Skin epidermis (tissue), 12 donors: ENCODE data around the gene RPS8.
A peak's percentile ranks its signal among the peaks of the same experiment; 100 is the strongest.
"Not testable (repeated sequence)": the region's sequence is repeated elsewhere in the genome, so short reads cannot be mapped to it uniquely, and the experiment has no call there.

Experiments used
- H3K27ac ChIP-seq, 21 experiments: fragments of 200-600 bp; sonication (generic) in 11 of 21; one replicate each; pipeline ENCODE4 v1.5.0; 2020; ENCODE audit warnings: mild to moderate bottlenecking in 3 of 21, inconsistent platforms in 2 of 21, moderate library complexity in 2 of 21
- H3K4me3 ChIP-seq, 7 experiments: fragments of 200-600 bp; sonication (generic) in 2 of 7; one replicate each; pipeline ENCODE4 v1.5.0; 2020; ENCODE audit warnings: inconsistent platforms in 2 of 7, mild to moderate bottlenecking in 2 of 7, moderate library complexity in 1 of 7

RPS8 gene

GRCh38 chr1:44778705-44779576 is 3.6 kb downstream of the RPS8 start:
- no peak overlapping the region for H3K27ac ChIP-seq

GRCh38 chr1:44780583-44781121 is 5.3 kb downstream of the RPS8 start:
- Histone ChIP-seq H3K4me3 (no peak overlapping the region), H3K27ac (no peak overlapping the region)

More at GRCh38 chr1:44778705-44779576, 3.6 kb downstream of the RPS8 start:
- H3K4me3 ChIP-seq, result no peak overlapping the region

- Histone ChIP-seq H3K27ac (peak overlapping the region in 17 of 21 experiments; percentile 22 to 81 (median 57)), H3K4me3 (peak overlapping the region in 6 of 7 experiments; percentile 27 to 48 (median 39))
Measured at GRCh38 chr1:44783697-44784093, 8.4 kb downstream of the RPS8 start.

GRCh38 chr1:44784094-44785028 is 9.0 kb downstream of the RPS8 start:
- Histone ChIP-seq H3K27ac (peak overlapping the region in 17 of 21 experiments; percentile 22 to 81 (median 57)), H3K4me3 (peak overlapping the region; percentile 27 to 48 (median 39))

GRCh38 chr1:44785029-44785380 is 9.7 kb downstream of the RPS8 start:
- H3K27ac ChIP-seq, result peak overlapping the region in 1 of 21 experiments; percentile 51

GRCh38 chr1:44785501-44786137 is 10.3 kb downstream of the RPS8 start:
- Histone ChIP-seq H3K27ac (peak overlapping the region in 7 of 21 experiments; percentile 2 to 78 (median 18)), H3K4me3 (peak overlapping the region in 4 of 7 experiments; percentile 28 to 42 (median 36))

More at GRCh38 chr1:44785029-44785380, 9.7 kb downstream of the RPS8 start:
- H3K4me3 ChIP-seq, result no peak overlapping the region

GRCh38 chr1:44786138-44786840 is 10.9 kb downstream of the RPS8 start:
- H3K27ac ChIP-seq, result peak overlapping the region in 15 of 21 experiments; percentile 2 to 78 (median 22)

GRCh38 chr1:44786841-44787426 is 11.6 kb downstream of the RPS8 start:
- H3K4me3 ChIP-seq, result peak overlapping the region in 1 of 7 experiments; percentile 39
- H3K27ac ChIP-seq, result peak overlapping the region in 7 of 21 experiments; percentile 9 to 78 (median 53)

More at GRCh38 chr1:44786138-44786840, 10.9 kb downstream of the RPS8 start:
- peak overlapping the region; percentile 12 to 42 (median 31) for H3K4me3 ChIP-seq

GRCh38 chr1:44787506-44787905 is 12.2 kb downstream of the RPS8 start:
- H3K27ac ChIP-seq, result no peak overlapping the region
- no peak overlapping the region for H3K4me3 ChIP-seq

GRCh38 chr1:44788120-44788860 is 12.9 kb downstream of the RPS8 start, which contains the start of gene BEST4:
Gene BEST4, minus strand, starts transcription at chr1:44788170. Its CDS starts 465 bp downstream, at chr1:44787705.
- Histone ChIP-seq H3K4me3 (no peak within 1 kb of the TSS), H3K27ac (peak within 1 kb of the TSS in 1 of 21 experiments; percentile 75)

- peak overlapping the region in 2 of 21 experiments; percentile 11 to 62 for H3K27ac ChIP-seq
- H3K4me3 ChIP-seq, result no peak overlapping the region
Measured at GRCh38 chr1:44790968-44791801, 15.8 kb downstream of the RPS8 start.

- no peak overlapping the region for H3K4me3 ChIP-seq
- H3K27ac ChIP-seq, result peak overlapping the region in 11 of 21 experiments; percentile 3 to 81 (median 60)
Measured at GRCh38 chr1:44792736-44793502, 17.6 kb downstream of the RPS8 start.

- H3K4me3 ChIP-seq, result not testable (repeated sequence)
- H3K27ac ChIP-seq, result peak overlapping the region in 1 of 21 experiments; percentile 71
Measured at GRCh38 chr1:44797886-44798285, 22.5 kb downstream of the RPS8 start.

- H3K27ac ChIP-seq, result peak overlapping the region in 18 of 21 experiments; percentile 11 to 99 (median 94)
- H3K4me3 ChIP-seq, result no peak overlapping the region
Measured at GRCh38 chr1:44798481-44799365, 23.4 kb downstream of the RPS8 start.
